Measurements from ENCODE around the gene COMMD4.

COMMD4 gene

DNA sequence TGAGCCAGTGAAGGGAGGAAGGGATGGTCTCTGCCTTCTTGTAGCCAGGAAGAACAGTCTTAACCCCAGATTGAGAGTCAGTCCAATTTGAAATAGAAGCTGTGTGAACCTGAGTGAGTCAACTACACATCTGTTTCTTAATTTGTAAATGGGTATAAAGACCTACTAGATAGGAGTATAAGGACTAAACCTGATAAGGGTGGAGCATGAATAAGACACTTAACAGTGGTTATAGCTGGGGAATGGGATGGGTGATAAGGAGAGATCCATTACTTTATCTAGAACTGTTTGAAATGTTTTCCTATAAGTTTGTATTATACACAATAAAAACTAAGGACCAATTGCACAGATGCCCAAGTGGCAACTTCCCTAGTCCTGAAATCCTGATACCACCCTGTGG, 31.1 kb downstream of the COMMD4 start:
- TF ChIP-seq, protein P1, sequence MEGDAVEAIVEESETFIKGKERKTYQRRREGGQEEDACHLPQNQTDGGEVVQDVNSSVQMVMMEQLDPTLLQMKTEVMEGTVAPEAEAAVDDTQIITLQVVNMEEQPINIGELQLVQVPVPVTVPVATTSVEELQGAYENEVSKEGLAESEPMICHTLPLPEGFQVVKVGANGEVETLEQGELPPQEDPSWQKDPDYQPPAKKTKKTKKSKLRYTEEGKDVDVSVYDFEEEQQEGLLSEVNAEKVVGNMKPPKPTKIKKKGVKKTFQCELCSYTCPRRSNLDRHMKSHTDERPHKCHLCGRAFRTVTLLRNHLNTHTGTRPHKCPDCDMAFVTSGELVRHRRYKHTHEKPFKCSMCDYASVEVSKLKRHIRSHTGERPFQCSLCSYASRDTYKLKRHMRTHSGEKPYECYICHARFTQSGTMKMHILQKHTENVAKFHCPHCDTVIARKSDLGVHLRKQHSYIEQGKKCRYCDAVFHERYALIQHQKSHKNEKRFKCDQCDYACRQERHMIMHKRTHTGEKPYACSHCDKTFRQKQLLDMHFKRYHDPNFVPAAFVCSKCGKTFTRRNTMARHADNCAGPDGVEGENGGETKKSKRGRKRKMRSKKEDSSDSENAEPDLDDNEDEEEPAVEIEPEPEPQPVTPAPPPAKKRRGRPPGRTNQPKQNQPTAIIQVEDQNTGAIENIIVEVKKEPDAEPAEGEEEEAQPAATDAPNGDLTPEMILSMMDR (IDR thresholded peaks at IDR 0.05; ENCODE audit: borderline replicate concordance, insufficient read depth, low read depth, low read length) = no peak
- no peak overlapping the region for H3K4me3 ChIP-seq (ENCODE audit: low read depth, low read length)

DNA sequence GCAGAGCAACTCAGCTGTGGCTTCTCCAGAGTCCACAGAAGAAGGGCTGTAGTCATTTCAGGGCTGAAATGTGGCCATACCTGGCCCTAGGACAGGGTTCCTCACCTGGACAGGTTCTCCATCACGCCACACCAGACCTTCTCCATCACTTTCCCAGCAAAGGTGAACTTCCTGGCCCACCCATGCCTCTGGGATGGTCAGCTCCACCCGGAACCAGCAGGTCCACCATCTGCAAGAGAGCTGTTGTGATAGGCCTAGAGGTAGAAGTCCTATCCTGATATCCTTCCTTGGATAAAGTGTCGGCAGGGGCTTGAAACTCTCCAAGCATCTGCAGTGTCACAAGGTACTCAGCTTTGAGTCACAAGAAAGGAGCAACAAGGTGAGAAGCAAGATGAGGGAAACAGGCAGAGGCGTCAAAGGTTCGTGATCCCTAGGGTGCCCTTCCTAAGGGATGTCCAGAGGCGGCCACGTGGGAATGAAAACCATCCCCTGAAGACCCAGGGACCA, 31.6 kb downstream of the COMMD4 start:
- H3K4me3 ChIP-seq (ENCODE audit: low read depth, low read length) = peak overlapping the region; percentile 93
- TF ChIP-seq, protein P1 (IDR thresholded peaks at IDR 0.05; ENCODE audit: borderline replicate concordance, insufficient read depth, low read depth, low read length) = no peak

DNA sequence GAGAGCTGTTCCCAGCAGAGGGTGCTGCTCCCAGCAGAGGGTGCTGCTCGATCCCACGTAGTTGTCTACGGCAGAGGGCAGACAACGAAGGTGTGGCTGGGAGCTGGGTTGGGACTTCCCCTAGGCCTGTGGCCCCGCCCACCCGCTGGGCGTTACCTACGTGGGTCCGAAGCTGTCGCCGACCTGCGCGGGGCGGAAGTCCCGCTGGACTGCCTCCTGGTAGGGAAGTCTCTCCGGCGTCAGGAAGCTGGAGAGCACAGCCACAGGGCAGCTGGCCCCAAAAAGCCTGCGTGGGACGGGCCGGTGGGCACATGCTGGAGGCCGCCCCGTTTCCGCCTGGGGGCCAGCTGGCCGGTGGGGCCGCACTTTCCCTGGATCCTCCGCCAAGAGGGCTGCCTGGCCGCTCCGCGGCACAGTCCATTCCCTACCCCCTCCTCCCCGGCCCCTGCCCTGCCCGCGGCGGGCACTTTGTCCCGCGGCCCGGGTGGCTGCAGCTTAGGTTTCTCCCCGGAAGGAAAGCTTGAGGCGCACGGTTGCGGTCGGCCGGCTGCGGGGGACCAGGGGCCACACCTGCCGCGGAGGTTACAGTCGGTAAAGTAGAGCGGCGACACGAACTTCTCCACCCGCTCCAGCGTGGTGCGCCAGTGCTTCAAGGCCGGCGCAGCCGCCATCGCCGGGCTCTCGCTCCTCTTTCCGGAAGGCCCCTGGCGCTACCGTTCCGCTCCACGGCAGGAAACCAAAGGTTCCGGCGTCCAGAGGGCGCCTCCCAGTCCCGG, 32.2 kb downstream of the COMMD4 start, which contains the start of gene MAN2C1:
TSS of gene MAN2C1 (minus strand) at position 695 of the 776 bp plus-strand sequence. CDS start at position 671, 24 bp downstream.
- TF ChIP-seq, protein P1 (IDR thresholded peaks at IDR 0.05; ENCODE audit: borderline replicate concordance, insufficient read depth, low read depth, low read length) = peak; percentile 88
- peak within 1 kb of the TSS; percentile 93 for H3K4me3 ChIP-seq (ENCODE audit: low read depth, low read length)

DNA sequence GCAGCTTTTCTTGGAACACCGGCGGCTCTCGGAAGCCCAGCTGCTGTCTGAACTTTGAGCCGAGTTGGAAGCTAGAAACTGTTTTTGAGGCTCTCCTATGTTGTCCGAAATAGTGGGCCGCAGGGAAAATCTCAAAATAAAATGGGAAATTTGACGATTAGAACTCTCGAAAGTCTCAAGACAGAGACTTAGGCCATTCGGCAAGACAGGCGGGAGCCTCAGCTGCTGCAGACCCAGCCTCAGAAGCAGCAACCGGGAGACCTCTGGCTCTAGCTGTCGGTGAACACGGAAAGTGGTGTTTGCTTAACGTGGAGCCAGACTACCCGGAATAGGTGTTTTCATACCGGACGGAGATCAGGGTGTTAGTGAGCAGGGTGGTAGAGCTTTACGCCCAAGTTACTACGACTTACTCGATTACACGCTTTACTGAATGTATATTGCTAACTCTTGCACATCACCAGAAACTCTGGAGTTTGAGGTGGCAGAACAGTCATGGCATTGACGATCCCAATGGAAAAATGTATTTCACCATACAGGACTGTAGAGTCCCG, 32.9 kb downstream of the COMMD4 start:
- H3K4me3 ChIP-seq (ENCODE audit: low read depth, low read length) = peak overlapping the region; percentile 93
- TF ChIP-seq, protein P1 (IDR thresholded peaks at IDR 0.05; ENCODE audit: borderline replicate concordance, insufficient read depth, low read depth, low read length) = no peak

DNA sequence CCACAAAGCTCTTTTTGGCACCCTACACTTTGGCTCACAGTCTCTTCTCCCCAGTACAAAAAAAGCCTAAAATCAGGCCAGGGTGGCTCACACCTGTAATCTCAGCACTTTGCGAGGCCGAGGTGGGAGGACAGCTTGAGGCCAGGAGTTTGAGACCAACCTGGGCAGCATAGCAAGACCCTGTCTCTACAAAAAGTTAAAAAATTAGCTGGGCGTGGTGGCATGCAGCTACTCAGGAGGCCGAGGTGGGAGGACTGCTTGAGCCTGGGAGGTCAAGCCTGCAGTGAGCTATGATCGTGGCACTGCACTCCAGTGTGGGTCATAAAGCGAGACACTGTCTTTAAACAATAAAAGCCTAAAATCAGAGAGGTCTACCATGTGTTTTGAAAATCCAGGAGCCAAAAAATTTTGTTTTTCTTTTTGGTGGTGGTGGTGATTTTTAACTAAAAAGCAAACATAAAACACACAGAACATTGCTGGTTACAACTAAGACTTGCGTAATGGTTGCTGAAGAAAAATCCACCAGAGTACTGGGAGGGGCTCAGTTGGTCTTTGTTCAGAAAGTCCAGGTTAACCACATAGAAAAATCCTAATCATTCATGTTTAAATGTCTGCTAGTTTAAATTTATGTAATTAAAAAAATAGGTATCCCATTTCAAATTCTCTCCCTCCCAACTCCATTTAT, 34.2 kb downstream of the COMMD4 start:
- H3K4me3 ChIP-seq (ENCODE audit: low read depth, low read length) = no peak overlapping the region
- TF ChIP-seq, protein P1 (IDR thresholded peaks at IDR 0.05; ENCODE audit: borderline replicate concordance, insufficient read depth, low read depth, low read length) = no peak

DNA sequence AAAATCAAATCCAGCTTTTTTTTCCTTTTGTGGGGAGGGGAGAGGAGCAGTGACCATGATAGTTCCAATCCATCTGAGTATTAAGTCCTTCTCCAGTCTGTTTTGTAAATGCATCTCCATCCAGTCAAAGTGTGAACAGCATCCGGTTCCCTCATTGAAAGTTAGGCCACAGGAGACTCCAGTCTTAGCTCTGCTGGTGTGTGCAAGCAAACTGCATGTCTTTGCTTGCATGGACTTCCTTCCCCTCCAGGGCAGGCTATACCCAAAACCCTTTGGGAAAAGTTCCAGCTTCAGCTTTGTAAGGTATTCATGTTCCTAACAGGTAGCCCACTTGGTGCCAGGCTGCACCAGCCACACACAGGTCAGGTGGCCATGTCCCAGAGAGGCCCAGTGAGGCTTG, 35.6 kb downstream of the COMMD4 start:
- no peak overlapping the region for H3K4me3 ChIP-seq (ENCODE audit: low read depth, low read length)
- TF ChIP-seq, protein P1 (IDR thresholded peaks at IDR 0.05; ENCODE audit: borderline replicate concordance, insufficient read depth, low read depth, low read length) = no peak
